ENCODE data around the gene FBXO10. TPM values are rescaled to one million over a fixed set of nuclear protein-coding genes. Genes with fewer than 3 reads are reported as not detected.

FBXO10 gene
- total RNA-seq, 5 donors from 2014 or later (not counting 1 experiment from before 2014, with no cell fraction given), result 2.9 to 5.0 (median 3.8) TPM

GRCh38 chr9:37583522-37584121 lies 7.4 kb upstream of the FBXO10 start:
- Mint-ChIP-seq H3K4me1 (peaks cover 10 to 19% (median 11%) of the 10 kb centered on the region in 3 donors), H3K9me3 (no peaks in the 10 kb centered on the region), H3K27me3 (no peaks in the 10 kb centered on the region), H3K27ac (peak overlapping the region in 1 of 2 donors; percentile 28), H3K36me3 (peaks cover 34% of the 10 kb centered on the region), H3K4me3 (no peak overlapping the region)
- ATAC-seq (replicated peaks in 1 of 4) (no peak), DNase-seq (no peak)
- ChIA-PET POLR2A (interaction anchor here in 1 of 2 donors (0.6 kb wide), 1 partner anchor 9 kb away, joined by 3 read pairs; the partner anchor contains the start of gene TOMM5), CTCF (interaction anchor here in 1 of 2 donors (1.3 kb wide), 1 partner anchor 9 kb away, joined by 10 read pairs; the partner anchor contains the start of gene TOMM5)
- Histone ChIP-seq H3K27ac (ENCODE audit: low read length) (no peak overlapping the region), H3K27me3 (replicated peaks in 1 of 2; ENCODE audit: control insufficient read depth in 2 of 2, extremely low read depth in 1 of 2, insufficient read depth in 2 of 2, low read length in 1 of 2) (no peaks in the 10 kb centered on the region), H3K4me3 (ENCODE audit: control insufficient read depth in 1 of 2, extremely low read depth in 1 of 2, low read length in 1 of 2) (no peak overlapping the region), H3K4me1 (ENCODE audit: control insufficient read depth in 1 of 2, extremely low read depth in 1 of 2, insufficient read depth in 2 of 2, low read length in 2 of 2) (no peaks in the 10 kb centered on the region), H3K9me3 (no peaks in the 10 kb centered on the region), H3K36me3 (ENCODE audit: control insufficient read depth in 2 of 2, extremely low read depth in 1 of 2, insufficient read depth in 1 of 2, low read length in 1 of 2) (peaks cover 0 to 65% of the 10 kb centered on the region in 2 donors)
- 100% methylated on average over 2 of the region's 3 CpGs for WGBS (ENCODE audit: insufficient coverage)

GRCh38 chr9:37582548-37583157 lies 6.5 kb upstream of the FBXO10 start:
- peak overlapping the region in 1 of 2 donors; percentile 8 for H3K27ac Mint-ChIP-seq
- ATAC-seq (replicated peaks in 1 of 4) (peak in 1 of 4 experiments; percentile 60), DNase-seq (peak in 2 of 35 experiments; percentile 12 to 60)
- no peak overlapping the region for H3K4me3 ChIP-seq (ENCODE audit: control insufficient read depth in 1 of 2, extremely low read depth in 1 of 2, low read length in 1 of 2)
- no peaks in the 10 kb centered on the region for H3K27me3 ChIP-seq (replicated peaks in 1 of 2; ENCODE audit: control insufficient read depth in 2 of 2, extremely low read depth in 1 of 2, insufficient read depth in 2 of 2, low read length in 1 of 2)
- H3K27ac ChIP-seq (ENCODE audit: low read length), result no peak overlapping the region
- ChIA-PET POLR2A (no interaction called here), CTCF (interaction anchor here in 1 of 2 donors (1.3 kb wide), 1 partner anchor 10 kb away, joined by 10 read pairs; the partner anchor contains the start of gene TOMM5)
- WGBS (ENCODE audit: insufficient coverage), result 96% methylated on average over 5 of the region's 6 CpGs
- no peaks in the 10 kb centered on the region for H3K9me3 Mint-ChIP-seq
- H3K4me1 Mint-ChIP-seq, result peaks cover 10 to 19% (median 12%) of the 10 kb centered on the region in 3 donors
- H3K36me3 ChIP-seq (ENCODE audit: control insufficient read depth in 2 of 2, extremely low read depth in 1 of 2, insufficient read depth in 1 of 2, low read length in 1 of 2), result peaks cover 0 to 55% of the 10 kb centered on the region in 2 donors
- H3K4me3 Mint-ChIP-seq, result no peak overlapping the region
- no peaks in the 10 kb centered on the region for H3K9me3 ChIP-seq
- no peaks in the 10 kb centered on the region for H3K27me3 Mint-ChIP-seq
- H3K36me3 Mint-ChIP-seq, result peaks cover 27% of the 10 kb centered on the region
- H3K4me1 ChIP-seq (ENCODE audit: control insufficient read depth in 1 of 2, extremely low read depth in 1 of 2, insufficient read depth in 2 of 2, low read length in 2 of 2), result no peaks in the 10 kb centered on the region

GRCh38 chr9:37575511-37575914 lies 667 bp downstream of the FBXO10 start:
- ChIA-PET POLR2A (interaction anchor here in 1 of 2 donors (0.7 kb wide), 1 partner anchor 237 kb away, joined by 3 read pairs; no protein-coding TSS in a partner anchor), CTCF (interaction anchor here (1.1 to 1.5 kb wide), 3 partner anchors 17 to 19 kb away, joined by 3 to 7 read pairs (median 3); partner anchors contain the start of gene TOMM5 (in 1 of the 2))
- Histone ChIP-seq H3K9me3 (no peaks in the 10 kb centered on the region), H3K36me3 (ENCODE audit: control insufficient read depth in 2 of 2, extremely low read depth in 1 of 2, insufficient read depth in 1 of 2, low read length in 1 of 2) (no peaks in the 10 kb centered on the region), H3K27ac (ENCODE audit: low read length) (no peak overlapping the region), H3K4me3 (ENCODE audit: control insufficient read depth in 1 of 2, extremely low read depth in 1 of 2, low read length in 1 of 2) (peak overlapping the region; percentile 57 to 74), H3K4me1 (ENCODE audit: control insufficient read depth in 1 of 2, extremely low read depth in 1 of 2, insufficient read depth in 2 of 2, low read length in 2 of 2) (peaks cover 9 to 13% of the 10 kb centered on the region in 2 experiments), H3K27me3 (replicated peaks in 1 of 2; ENCODE audit: control insufficient read depth in 2 of 2, extremely low read depth in 1 of 2, insufficient read depth in 2 of 2, low read length in 1 of 2) (no peaks in the 10 kb centered on the region)
- DNase-seq (peak in 1 of 35 experiments; percentile 1), ATAC-seq (replicated peaks in 1 of 4) (peak in 3 of 4 experiments; percentile 15 to 25 (median 15))
- Mint-ChIP-seq H3K36me3 (no peaks in the 10 kb centered on the region), H3K4me3 (peak overlapping the region; percentile 78 to 82 (median 81)), H3K27ac (no peak overlapping the region), H3K4me1 (peaks cover 19 to 32% (median 22%) of the 10 kb centered on the region in 3 donors), H3K9me3 (no peaks in the 10 kb centered on the region), H3K27me3 (no peaks in the 10 kb centered on the region)
- 10% methylated on average over 2 of the region's 5 CpGs for WGBS (ENCODE audit: insufficient coverage)

GRCh38 chr9:37575001-37575400 lies 1.2 kb downstream of the FBXO10 start:
- Histone ChIP-seq H3K9me3 (no peaks in the 10 kb centered on the region), H3K4me3 (ENCODE audit: control insufficient read depth in 1 of 2, extremely low read depth in 1 of 2, low read length in 1 of 2) (no peak overlapping the region), H3K27me3 (replicated peaks in 1 of 2; ENCODE audit: control insufficient read depth in 2 of 2, extremely low read depth in 1 of 2, insufficient read depth in 2 of 2, low read length in 1 of 2) (no peaks in the 10 kb centered on the region), H3K4me1 (ENCODE audit: control insufficient read depth in 1 of 2, extremely low read depth in 1 of 2, insufficient read depth in 2 of 2, low read length in 2 of 2) (peaks cover 9 to 13% of the 10 kb centered on the region in 2 experiments), H3K36me3 (ENCODE audit: control insufficient read depth in 2 of 2, extremely low read depth in 1 of 2, insufficient read depth in 1 of 2, low read length in 1 of 2) (no peaks in the 10 kb centered on the region), H3K27ac (ENCODE audit: low read length) (no peak overlapping the region)
- Mint-ChIP-seq H3K36me3 (no peaks in the 10 kb centered on the region), H3K9me3 (no peaks in the 10 kb centered on the region), H3K4me3 (peak overlapping the region; percentile 78 to 82 (median 81)), H3K4me1 (peaks cover 19 to 32% (median 22%) of the 10 kb centered on the region in 3 donors), H3K27me3 (peaks cover 0 to 3% of the 10 kb centered on the region in 2 donors), H3K27ac (no peak overlapping the region)
- DNase-seq, result no peak
- ChIA-PET POLR2A (interaction anchor here in 1 of 2 donors (0.7 kb wide), 1 partner anchor 238 kb away, joined by 3 read pairs; no protein-coding TSS in a partner anchor), CTCF (interaction anchor here (1.4 to 1.5 kb wide), 2 partner anchors 18 to 20 kb away, joined by 3 to 7 read pairs; partner anchors contain the start of gene TOMM5 (in 1 of the 2))
- no peak for ATAC-seq (replicated peaks in 1 of 4)
- WGBS (ENCODE audit: insufficient coverage), result 80% methylated on average over 1 of the region's 5 CpGs

GRCh38 chr9:37574241-37574721 lies 1.9 kb downstream of the FBXO10 start:
- Mint-ChIP-seq H3K27me3 (peaks cover 0 to 3% of the 10 kb centered on the region in 2 donors), H3K36me3 (no peaks in the 10 kb centered on the region), H3K27ac (no peak overlapping the region), H3K4me1 (peaks cover 19 to 32% (median 22%) of the 10 kb centered on the region in 3 donors), H3K4me3 (no peak overlapping the region), H3K9me3 (no peaks in the 10 kb centered on the region)
- Histone ChIP-seq H3K27ac (ENCODE audit: low read length) (no peak overlapping the region), H3K4me1 (ENCODE audit: control insufficient read depth in 1 of 2, extremely low read depth in 1 of 2, insufficient read depth in 2 of 2, low read length in 2 of 2) (peaks cover 9 to 13% of the 10 kb centered on the region in 2 experiments), H3K4me3 (ENCODE audit: control insufficient read depth in 1 of 2, extremely low read depth in 1 of 2, low read length in 1 of 2) (no peak overlapping the region), H3K27me3 (replicated peaks in 1 of 2; ENCODE audit: control insufficient read depth in 2 of 2, extremely low read depth in 1 of 2, insufficient read depth in 2 of 2, low read length in 1 of 2) (no peaks in the 10 kb centered on the region), H3K9me3 (no peaks in the 10 kb centered on the region), H3K36me3 (ENCODE audit: control insufficient read depth in 2 of 2, extremely low read depth in 1 of 2, insufficient read depth in 1 of 2, low read length in 1 of 2) (no peaks in the 10 kb centered on the region)
- ATAC-seq (replicated peaks in 1 of 4) (no peak), DNase-seq (no peak)
- CTCF ChIA-PET, result no interaction called here
- WGBS (ENCODE audit: insufficient coverage), result 75% methylated on average over 3 of the region's 5 CpGs
- POLR2A ChIA-PET, result no interaction called here

- Histone ChIP-seq H3K27ac (ENCODE audit: low read length) (no peak overlapping the region), H3K9me3 (no peaks in the 10 kb centered on the region), H3K27me3 (replicated peaks in 1 of 2; ENCODE audit: control insufficient read depth in 2 of 2, extremely low read depth in 1 of 2, insufficient read depth in 2 of 2, low read length in 1 of 2) (no peaks in the 10 kb centered on the region), H3K4me3 (ENCODE audit: control insufficient read depth in 1 of 2, extremely low read depth in 1 of 2, low read length in 1 of 2) (no peak overlapping the region), H3K4me1 (ENCODE audit: control insufficient read depth in 1 of 2, extremely low read depth in 1 of 2, insufficient read depth in 2 of 2, low read length in 2 of 2) (peaks cover 5 to 6% of the 10 kb centered on the region in 2 experiments), H3K36me3 (ENCODE audit: control insufficient read depth in 2 of 2, extremely low read depth in 1 of 2, insufficient read depth in 1 of 2, low read length in 1 of 2) (no peaks in the 10 kb centered on the region)
- Mint-ChIP-seq H3K4me3 (no peak overlapping the region), H3K27ac (no peak overlapping the region), H3K27me3 (peaks cover 0 to 3% of the 10 kb centered on the region in 2 donors), H3K4me1 (peaks cover 8 to 19% (median 13%) of the 10 kb centered on the region in 3 donors), H3K36me3 (peaks cover 8% of the 10 kb centered on the region), H3K9me3 (no peaks in the 10 kb centered on the region)
- ChIA-PET CTCF (no interaction called here), POLR2A (no interaction called here)
- no peak for ATAC-seq (replicated peaks in 1 of 4)
- WGBS (ENCODE audit: insufficient coverage), result no CpG with 5 or more reads among the region's 1 CpG
- DNase-seq, result no peak
These were observed 4.9 kb downstream of the FBXO10 start for GRCh38 chr9:37571282-37571681.

Data from T-cell (primary cell).